Chondrocyte (in vitro differentiated cells): Measurements from ENCODE around the gene TMCC1. TPM values are rescaled to one million over a fixed set of nuclear protein-coding genes. Genes with fewer than 3 reads are reported as not detected.
A peak's percentile ranks its signal among the peaks of the same experiment; 100 is the strongest.

ENCODE experiments used
- DNase-seq: peaks from one replicate; pipeline ENCODE4 v3.0.0; 2021; ENCODE audit warnings: mixed read lengths, low spot score
- H3K27ac Mint-ChIP-seq: one replicate; pipeline ENCODE4 v1.8.0; 2021; ENCODE audit warnings: mild to moderate bottlenecking, moderate library complexity, mixed read lengths; ENCODE audit not compliant: unreplicated experiment
- H3K27me3 Mint-ChIP-seq: 2 replicates; pipeline ENCODE4 v1.8.0; 2021; ENCODE audit warnings: low read depth, mixed read lengths
- H3K36me3 Mint-ChIP-seq: 2 replicates; pipeline ENCODE4 v1.8.0; 2021; ENCODE audit warnings: low read depth, mixed read lengths
- H3K4me1 Mint-ChIP-seq: 2 replicates; pipeline ENCODE4 v1.8.0; 2021; ENCODE audit warnings: low read depth, mild to moderate bottlenecking, mixed read lengths
- H3K4me3 Mint-ChIP-seq: one replicate; pipeline ENCODE4 v1.8.0; 2021; ENCODE audit warnings: mild to moderate bottlenecking, moderate library complexity, mixed read lengths; ENCODE audit not compliant: unreplicated experiment
- H3K9me3 Mint-ChIP-seq: 2 replicates; pipeline ENCODE4 v1.8.0; 2021; ENCODE audit warnings: low read depth, mixed read lengths
- total RNA-seq: library from RNA; stranded (reverse); gene quantifications from 3 replicates; pipeline ENCODE4 v1.2.1, GENCODE V29; 2021
- TF ChIP-seq, protein P1 (sequence below): fragments of 200-600 bp; sonication (generic); IDR thresholded peaks from 2 replicates; pipeline ENCODE4 v1.5.0; 2021; ENCODE audit warnings: antibody characterized with exemption, mild to moderate bottlenecking, moderate library complexity

Gene TMCC1
- total RNA-seq, 1 donor from 2014 or later: 34.3 TPM

DNA sequence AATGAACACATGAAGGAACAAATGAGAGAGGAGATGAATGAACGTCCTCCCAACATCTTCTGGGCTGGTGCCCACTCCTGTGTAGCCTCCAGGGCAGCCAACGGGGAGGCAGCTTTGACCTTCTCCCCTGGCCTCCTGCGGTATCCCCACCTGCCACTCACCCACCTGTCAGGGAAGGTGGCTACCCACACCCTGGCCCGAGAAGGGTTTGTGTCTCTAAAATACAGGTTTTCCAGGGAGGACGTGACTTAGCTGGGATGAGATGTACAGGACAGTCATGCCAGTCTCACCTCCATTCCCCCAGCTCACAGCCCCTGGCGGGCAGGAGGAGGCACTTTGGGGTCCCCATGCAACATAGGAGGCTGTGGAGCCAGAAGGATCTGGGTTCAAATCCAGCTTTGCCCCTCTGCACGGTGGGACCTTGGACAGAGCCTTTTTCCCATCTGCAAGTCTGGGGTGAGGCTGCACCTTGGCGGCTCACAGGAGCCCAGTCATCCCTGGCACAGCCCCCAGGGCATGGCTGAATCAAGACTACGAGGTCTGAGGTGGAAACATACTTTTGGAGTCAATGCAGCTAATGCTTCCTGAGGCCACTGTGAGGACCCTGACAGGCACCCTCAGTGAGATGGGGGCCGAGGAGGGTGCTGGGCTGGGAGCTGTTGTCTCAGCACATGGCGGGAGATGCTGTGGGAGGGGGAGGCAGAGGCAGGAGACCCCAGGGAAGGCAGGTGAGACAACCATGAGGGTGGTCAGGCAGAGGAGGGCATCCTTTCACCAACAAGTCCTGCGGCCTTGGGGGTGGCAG lies 275.9 kb downstream of the TMCC1 start:
- H3K36me3 Mint-ChIP-seq: no peaks in the 10 kb centered on the region
- H3K9me3 Mint-ChIP-seq: no peaks in the 10 kb centered on the region
- H3K4me3 Mint-ChIP-seq: no peak overlapping the region
- H3K27ac Mint-ChIP-seq: no peak overlapping the region
- H3K4me1 Mint-ChIP-seq: peaks cover 48% of the 10 kb centered on the region
- TF ChIP-seq, protein P1, sequence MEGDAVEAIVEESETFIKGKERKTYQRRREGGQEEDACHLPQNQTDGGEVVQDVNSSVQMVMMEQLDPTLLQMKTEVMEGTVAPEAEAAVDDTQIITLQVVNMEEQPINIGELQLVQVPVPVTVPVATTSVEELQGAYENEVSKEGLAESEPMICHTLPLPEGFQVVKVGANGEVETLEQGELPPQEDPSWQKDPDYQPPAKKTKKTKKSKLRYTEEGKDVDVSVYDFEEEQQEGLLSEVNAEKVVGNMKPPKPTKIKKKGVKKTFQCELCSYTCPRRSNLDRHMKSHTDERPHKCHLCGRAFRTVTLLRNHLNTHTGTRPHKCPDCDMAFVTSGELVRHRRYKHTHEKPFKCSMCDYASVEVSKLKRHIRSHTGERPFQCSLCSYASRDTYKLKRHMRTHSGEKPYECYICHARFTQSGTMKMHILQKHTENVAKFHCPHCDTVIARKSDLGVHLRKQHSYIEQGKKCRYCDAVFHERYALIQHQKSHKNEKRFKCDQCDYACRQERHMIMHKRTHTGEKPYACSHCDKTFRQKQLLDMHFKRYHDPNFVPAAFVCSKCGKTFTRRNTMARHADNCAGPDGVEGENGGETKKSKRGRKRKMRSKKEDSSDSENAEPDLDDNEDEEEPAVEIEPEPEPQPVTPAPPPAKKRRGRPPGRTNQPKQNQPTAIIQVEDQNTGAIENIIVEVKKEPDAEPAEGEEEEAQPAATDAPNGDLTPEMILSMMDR: no peak
- no peaks in the 10 kb centered on the region for H3K27me3 Mint-ChIP-seq
- DNase-seq: peak; percentile 70

DNA sequence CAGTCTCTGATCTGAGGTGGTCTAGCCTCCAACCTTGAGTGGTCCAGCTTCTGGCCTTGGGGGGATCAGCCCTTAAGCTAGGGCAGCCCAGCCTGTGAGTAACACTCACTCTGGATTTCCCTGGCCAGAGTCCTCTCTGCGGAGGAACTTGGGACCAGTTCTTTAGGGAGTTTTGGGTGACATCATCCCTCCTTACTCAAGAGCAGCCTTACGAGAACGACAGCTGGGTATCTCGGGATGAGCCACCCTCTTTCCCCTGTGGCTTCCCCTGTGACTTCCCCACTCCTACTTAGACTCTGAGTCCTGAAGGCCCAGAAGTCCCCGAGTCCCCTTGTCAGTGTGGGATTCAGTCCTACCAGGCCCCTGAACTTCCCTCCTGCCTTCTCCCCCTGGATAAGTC lies 276.8 kb downstream of the TMCC1 start:
- H3K36me3 Mint-ChIP-seq: no peaks in the 10 kb centered on the region
- no peaks in the 10 kb centered on the region for H3K27me3 Mint-ChIP-seq
- peak overlapping the region; percentile 32 for H3K27ac Mint-ChIP-seq
- TF ChIP-seq, protein P1: no peak
- no peak overlapping the region for H3K4me3 Mint-ChIP-seq
- peaks cover 48% of the 10 kb centered on the region for H3K4me1 Mint-ChIP-seq
- H3K9me3 Mint-ChIP-seq: no peaks in the 10 kb centered on the region
- DNase-seq: no peak

DNA sequence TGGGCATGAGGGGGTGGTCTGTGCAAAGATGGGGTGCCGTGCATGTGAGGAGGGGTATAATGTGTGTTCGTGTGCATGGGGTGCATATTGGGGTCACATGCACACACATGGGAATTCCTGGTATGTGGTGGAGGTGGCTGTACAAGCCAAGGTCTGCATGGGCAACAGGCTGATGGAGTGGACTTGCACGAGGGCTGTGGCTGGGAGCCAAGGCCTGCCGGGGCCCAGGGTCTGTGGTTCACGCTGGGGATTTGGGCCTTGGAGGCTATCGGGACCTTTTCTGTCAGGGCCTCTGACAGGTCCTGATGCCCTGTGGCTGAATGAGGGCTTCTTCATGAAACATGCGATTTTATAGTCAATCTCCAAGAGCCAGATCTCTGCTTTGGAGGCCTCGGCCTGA lies 277.2 kb downstream of the TMCC1 start:
- H3K27me3 Mint-ChIP-seq: no peaks in the 10 kb centered on the region
- H3K36me3 Mint-ChIP-seq: no peaks in the 10 kb centered on the region
- TF ChIP-seq, protein P1: no peak
- DNase-seq: no peak
- H3K9me3 Mint-ChIP-seq: no peaks in the 10 kb centered on the region
- H3K4me3 Mint-ChIP-seq: no peak overlapping the region
- H3K27ac Mint-ChIP-seq: no peak overlapping the region
- peaks cover 48% of the 10 kb centered on the region for H3K4me1 Mint-ChIP-seq

DNA sequence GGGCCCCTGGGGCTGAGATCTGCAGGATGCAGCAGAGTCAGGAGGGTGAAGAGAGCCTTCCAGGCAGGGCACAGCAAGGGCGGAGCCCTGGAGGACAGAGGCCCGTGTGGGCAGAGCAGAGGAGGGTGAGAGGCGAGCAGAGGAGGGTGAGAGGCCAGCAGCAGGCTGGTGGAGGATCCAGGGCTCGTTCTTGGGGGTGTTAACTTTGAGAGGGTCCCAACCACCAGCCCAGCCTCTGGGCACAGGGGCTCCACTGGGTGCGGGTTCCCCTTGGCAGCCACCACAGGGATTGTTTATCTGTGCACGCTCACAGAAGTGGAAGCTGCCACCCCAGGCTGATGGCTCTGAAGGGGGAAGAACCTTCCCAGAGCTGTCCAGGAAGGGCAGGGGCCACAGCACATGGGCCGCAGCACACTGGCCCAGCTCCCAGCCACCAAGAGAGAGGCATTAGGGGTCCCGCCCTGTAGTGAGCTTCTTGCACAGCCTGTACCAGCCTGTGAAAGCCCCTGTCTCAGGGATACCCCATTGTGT lies 277.7 kb downstream of the TMCC1 start:
- no peaks in the 10 kb centered on the region for H3K36me3 Mint-ChIP-seq
- no peaks in the 10 kb centered on the region for H3K27me3 Mint-ChIP-seq
- peaks cover 53% of the 10 kb centered on the region for H3K4me1 Mint-ChIP-seq
- no peak overlapping the region for H3K27ac Mint-ChIP-seq
- DNase-seq: peak; percentile 80
- no peak overlapping the region for H3K4me3 Mint-ChIP-seq
- H3K9me3 Mint-ChIP-seq: no peaks in the 10 kb centered on the region
- TF ChIP-seq, protein P1: no peak

DNA sequence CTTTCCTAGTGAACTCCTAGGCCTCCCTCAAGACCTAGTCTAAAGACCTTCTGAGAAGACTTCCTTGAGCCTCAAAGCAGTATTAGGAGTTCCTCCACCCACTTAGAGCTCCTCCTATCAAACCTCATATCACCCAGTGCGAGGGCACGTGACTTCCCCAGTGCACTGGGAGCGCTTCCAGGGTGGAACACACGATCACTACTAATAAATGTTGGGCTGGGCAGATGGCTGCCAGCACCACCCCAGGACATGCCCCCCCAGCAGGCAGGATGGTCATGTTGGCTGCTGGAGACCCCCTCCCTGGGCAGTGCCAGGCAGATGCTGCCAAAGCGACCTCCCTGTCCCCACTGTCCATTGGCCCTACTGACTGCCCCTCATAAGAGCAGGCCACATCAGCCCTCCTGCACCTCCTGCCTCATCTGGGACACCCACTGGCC lies 278.6 kb downstream of the TMCC1 start:
- H3K4me1 Mint-ChIP-seq: peaks cover 62% of the 10 kb centered on the region
- no peak for DNase-seq
- H3K27ac Mint-ChIP-seq: peak overlapping the region; percentile 49
- no peaks in the 10 kb centered on the region for H3K36me3 Mint-ChIP-seq
- H3K4me3 Mint-ChIP-seq: no peak overlapping the region
- no peaks in the 10 kb centered on the region for H3K27me3 Mint-ChIP-seq
- H3K9me3 Mint-ChIP-seq: no peaks in the 10 kb centered on the region
- TF ChIP-seq, protein P1: no peak
